Stimulated activated CD8-positive, alpha-beta memory T cell treated with anti-CD3 and anti-CD28 coated beads, Interleukin-2, amount 100 ng/mL, for 48 hours (primary cell): ENCODE measurements around the gene NCDN.

Experiments
- DNase-seq, 2 donors: peaks; one replicate each; pipeline ENCODE4 v3.0.0-alpha.2; 2020; ENCODE audit warnings: low read depth in 2 of 2

Gene NCDN

GRCh38 chr1:35590476-35591040 lies 33.0 kb downstream of the NCDN start:
- DNase-seq, result no peak

GRCh38 chr1:35591211-35591610 lies 33.6 kb downstream of the NCDN start:
- DNase-seq, result no peak

GRCh38 chr1:35592991-35593769 lies 35.6 kb downstream of the NCDN start:
- no peak for DNase-seq

GRCh38 chr1:35594005-35594760 lies 36.6 kb downstream of the NCDN start:
- DNase-seq, result no peak

- no peak for DNase-seq
These were observed 38.1 kb downstream of the NCDN start for GRCh38 chr1:35595684-35596083.

- no peak for DNase-seq
These were observed 40.3 kb downstream of the NCDN start for GRCh38 chr1:35597870-35598269.

GRCh38 chr1:35598895-35599294 lies 41.3 kb downstream of the NCDN start:
- DNase-seq, result no peak

GRCh38 chr1:35599411-35599810 lies 41.8 kb downstream of the NCDN start:
- no peak for DNase-seq

GRCh38 chr1:35600593-35600992 lies 43.0 kb downstream of the NCDN start:
- no peak for DNase-seq

GRCh38 chr1:35603468-35603867 lies 45.9 kb downstream of the NCDN start:
- no peak for DNase-seq

- no peak for DNase-seq
These were observed 46.3 kb downstream of the NCDN start for GRCh38 chr1:35603941-35604340.

- no peak for DNase-seq
These were observed 47.7 kb downstream of the NCDN start for GRCh38 chr1:35605071-35605866.

- no peak for DNase-seq
These were observed 48.2 kb downstream of the NCDN start for GRCh38 chr1:35605867-35606182.

- no peak for DNase-seq
These were observed 54.1 kb downstream of the NCDN start for GRCh38 chr1:35611655-35612054.

- DNase-seq, result no peak
These were observed 57.8 kb downstream of the NCDN start for GRCh38 chr1:35615440-35615839.
